OCI-M2 (cell line): ENCODE measurements around the gene ZNF786.
"Not testable (repeated sequence)": the region's sequence is repeated elsewhere in the genome, so short reads cannot be mapped to it uniquely, and the experiment has no call there.

Experiments
- DNase-seq: peaks from one replicate; lab custom pipeline; 2025; ENCODE audit not compliant: unreplicated experiment; lab: John Stamatoyannopoulos, UW

ZNF786 gene

GRCh38 chr7:149084407-149084806 is 6.1 kb downstream of the ZNF786 start:
- DNase-seq = no peak

GRCh38 chr7:149081914-149082313 is 8.6 kb downstream of the ZNF786 start:
- no peak for DNase-seq

GRCh38 chr7:149077594-149077993 is 12.9 kb downstream of the ZNF786 start:
- DNase-seq = no peak

DNA sequence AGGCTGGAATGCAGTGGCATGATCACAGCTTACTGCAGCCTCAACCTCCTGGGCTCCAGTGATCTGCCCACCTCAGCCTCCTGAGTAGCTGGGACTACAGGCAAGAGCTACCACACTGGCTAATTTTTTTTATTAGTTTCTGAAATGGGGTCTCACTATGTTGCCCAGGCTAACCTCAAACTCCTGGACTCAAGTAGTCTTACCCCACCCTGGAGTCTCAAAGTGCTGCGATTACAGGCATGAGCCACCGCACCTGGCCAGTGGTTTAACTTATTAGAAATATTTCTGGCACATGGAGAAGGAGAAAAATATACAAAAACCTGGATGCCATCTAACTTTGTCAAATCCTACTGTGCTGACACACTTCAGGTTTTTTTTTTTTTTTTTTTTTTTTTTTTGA is 15.2 kb downstream of the ZNF786 start:
- DNase-seq = no peak

- no peak for DNase-seq
These were observed 16.2 kb downstream of the ZNF786 start for GRCh38 chr7:149074116-149074885.

- no peak for DNase-seq
These were observed 18.1 kb downstream of the ZNF786 start for GRCh38 chr7:149072438-149072775.

GRCh38 chr7:149071641-149072437 is 18.7 kb downstream of the ZNF786 start:
- peak; percentile 90 for DNase-seq

DNA sequence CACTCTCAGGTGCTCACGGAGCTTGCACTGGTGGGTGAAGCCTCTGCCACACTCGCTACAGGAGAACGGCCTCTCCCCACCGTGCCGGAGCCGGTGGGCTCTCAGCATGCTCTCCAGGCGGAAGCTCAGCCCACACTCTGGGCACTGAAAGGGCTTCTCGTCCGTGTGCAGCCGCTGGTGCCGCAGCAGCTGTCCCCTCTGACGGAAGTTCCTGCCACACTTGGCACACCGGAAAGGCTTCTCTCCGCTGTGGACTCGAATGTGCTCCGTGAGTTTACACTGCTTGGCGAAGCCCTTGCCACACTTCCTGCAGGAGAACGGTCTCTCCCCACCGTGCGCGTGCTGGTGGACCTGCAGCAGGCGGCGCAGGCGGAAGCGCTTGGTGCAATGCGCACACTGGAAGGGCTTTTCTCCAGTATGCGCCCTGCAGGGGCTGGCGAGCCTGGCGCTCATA is 19.3 kb downstream of the ZNF786 start:
- no peak for DNase-seq

GRCh38 chr7:149070372-149071125 is 20.0 kb downstream of the ZNF786 start:
- DNase-seq = no peak

DNA sequence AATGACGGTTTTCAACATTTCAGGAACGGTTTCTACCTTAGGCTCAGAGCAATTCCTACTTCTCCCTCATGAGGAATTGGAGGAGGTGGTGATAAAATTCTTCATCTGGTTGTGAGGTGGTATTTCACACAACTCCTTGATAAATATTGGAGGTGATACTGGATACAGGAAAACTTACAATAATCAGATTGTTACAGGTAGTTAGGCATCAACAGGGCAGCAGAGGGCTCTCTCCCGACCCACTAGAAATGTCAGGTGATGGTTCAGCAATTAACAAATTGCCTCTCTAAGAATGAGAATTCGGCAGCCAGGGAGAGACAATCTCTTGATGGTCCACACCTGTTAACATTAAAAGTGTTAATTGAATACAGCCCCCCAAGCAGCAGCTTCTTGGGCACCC is 22.6 kb downstream of the ZNF786 start:
- no peak for DNase-seq

DNA sequence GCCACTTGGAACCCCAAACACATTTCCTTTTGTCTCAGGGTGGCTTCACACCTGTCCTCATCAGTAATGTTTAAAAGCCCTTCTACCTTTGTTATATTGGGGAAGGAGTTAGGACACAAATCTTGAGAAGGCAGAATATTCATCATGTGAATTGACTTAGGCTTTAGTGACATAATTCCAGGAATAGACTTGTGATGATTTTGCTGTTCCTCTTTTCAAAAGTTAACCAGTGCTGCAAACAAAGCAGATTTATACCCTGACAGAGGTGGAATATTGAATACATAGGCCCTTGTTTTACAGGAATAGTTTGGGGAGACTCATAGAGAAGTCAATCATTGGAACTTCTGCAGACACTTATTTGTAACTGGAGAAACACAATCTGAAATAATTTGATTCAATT is 27.0 kb downstream of the ZNF786 start:
- DNase-seq = no peak

DNA sequence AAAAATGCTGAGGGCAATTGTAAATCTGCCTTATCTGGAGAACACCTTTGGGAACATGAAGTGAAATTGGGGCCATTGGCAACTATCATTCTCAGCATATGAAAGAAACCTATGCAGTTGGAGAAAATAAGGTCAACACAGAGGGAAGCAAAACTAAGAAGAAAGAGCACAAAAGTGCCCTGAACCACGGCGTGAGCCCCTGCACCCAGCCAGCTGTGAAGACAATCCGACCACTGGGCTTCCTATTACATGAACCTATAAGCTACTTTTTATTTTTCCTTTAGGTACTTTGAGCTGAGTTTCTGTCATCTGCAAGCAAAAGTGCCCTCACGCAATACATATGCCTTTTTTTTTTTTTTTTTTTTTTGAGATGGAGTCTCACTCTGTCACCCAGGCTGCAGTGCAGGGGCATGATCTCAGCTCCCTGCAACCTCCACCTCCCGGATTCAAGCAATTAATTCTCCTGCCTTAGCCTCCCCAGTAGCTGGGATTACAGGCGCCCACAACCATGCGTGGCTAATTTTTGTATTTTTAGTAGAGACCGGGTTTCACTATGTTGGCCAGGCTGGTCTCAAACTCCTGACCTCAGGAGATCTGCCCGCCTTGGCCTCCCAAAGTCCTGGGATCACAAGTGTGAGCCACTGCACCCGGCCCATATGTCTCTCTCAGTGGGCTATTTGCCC is 28.2 kb downstream of the ZNF786 start:
- not testable (repeated sequence) for DNase-seq

- no peak for DNase-seq
These were observed 30.4 kb downstream of the ZNF786 start for GRCh38 chr7:149060156-149060555.

DNA sequence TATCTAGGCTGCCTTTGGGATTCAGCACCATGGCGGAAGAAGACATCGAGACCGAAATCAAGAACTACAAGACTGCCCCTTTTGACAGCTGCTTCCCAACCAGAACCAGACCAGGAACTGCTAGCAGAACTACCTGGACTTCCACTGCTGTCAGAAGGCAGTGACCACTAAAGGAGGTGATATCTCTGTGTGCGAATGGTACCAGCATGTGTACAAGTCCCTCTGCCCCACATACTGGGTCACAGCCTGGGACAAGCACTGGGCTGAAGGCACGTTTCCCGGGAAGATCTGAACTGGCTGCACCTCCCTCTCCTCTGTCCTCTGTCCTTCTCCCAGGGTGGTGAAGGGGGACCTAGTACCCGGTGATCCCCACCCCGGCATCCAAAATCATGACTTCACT is 36.6 kb downstream of the ZNF786 start:
- DNase-seq = no peak

- no peak for DNase-seq
These were observed 37.1 kb downstream of the ZNF786 start for GRCh38 chr7:149053384-149053783.

DNA sequence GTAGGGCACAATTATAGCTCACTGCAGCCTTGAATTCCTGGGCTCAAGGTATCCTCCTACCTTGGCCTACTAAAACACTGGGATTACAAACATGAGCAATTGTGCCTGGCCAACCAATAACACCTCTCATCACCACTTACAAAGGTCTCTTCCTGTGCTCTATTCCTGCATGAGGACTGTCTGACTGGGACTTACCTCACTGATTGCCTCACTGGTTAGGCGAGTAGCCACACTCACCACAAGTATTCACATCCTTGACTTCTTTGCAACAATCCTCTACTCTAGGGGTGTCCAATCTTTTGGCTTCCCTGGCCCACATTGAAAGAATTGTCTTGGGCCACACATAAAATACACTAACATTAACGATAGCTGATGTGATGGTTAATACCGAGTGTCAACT is 39.6 kb downstream of the ZNF786 start:
- DNase-seq = no peak

DNA sequence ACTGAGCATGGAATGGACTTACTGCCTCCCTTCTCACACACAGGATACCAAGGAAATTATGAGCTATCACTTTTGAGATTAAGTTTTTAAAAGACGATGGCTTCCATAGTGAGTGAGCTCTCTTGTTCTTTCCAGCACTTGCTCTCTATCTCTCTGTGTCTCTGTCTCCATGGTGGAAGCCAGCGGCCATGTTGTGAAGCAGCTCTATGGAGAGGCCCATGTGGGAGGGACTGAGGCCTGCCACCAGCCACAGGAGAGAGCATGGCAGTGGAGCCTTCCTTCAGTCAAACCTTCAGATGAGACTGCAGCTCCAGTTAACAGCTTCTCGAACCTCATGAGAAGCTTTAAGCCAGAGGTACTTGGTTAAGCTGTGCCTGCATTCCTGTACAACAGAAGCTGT is 41.7 kb downstream of the ZNF786 start:
- no peak for DNase-seq

DNA sequence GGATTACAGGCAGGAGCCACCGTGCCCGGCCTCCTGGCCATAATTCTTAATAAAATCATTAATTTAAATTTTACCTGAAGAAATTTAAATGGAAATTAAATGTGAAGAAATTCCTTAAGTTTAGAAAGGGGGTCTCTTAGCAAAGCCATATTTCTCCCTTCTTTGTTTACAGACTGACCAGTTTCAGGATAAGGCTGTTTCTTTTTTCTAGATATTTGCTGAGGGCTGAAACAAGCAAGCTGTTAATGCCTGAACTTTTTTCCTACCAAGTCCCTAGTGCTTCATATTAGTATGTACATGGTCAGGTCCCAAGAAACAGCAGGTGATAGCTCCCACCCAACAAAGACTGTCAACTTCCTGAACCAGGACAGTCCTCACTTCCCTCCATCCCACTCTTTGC is 44.1 kb downstream of the ZNF786 start:
- no peak for DNase-seq

- no peak for DNase-seq
These were observed 46.6 kb downstream of the ZNF786 start for GRCh38 chr7:149043936-149044335.

DNA sequence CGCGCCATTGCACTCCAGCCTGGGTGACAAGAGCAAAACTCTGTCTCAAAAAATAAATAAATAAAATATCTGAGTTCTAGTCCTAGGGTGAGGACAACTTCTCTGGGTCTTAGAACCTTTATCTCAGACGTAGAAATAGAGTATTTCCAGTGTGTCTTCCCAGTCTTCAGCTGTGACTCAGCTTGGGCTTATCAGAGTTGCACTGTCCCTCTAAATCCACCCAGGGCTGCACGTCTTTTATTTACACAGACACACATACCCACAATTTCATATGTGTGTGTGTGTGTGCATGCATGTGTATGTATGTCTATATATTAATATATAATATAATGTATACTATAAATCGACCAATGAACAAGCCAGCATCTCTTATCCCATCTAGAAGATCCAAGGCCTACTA is 49.2 kb downstream of the ZNF786 start:
- no peak for DNase-seq

GRCh38 chr7:149038641-149039040 is 51.9 kb downstream of the ZNF786 start:
- DNase-seq = not testable (repeated sequence)
